ENCODE measurements around the gene MTMR3.
"Not testable (repeated sequence)": the region's sequence is repeated elsewhere in the genome, so short reads cannot be mapped to it uniquely, and the experiment has no call there.

DNA sequence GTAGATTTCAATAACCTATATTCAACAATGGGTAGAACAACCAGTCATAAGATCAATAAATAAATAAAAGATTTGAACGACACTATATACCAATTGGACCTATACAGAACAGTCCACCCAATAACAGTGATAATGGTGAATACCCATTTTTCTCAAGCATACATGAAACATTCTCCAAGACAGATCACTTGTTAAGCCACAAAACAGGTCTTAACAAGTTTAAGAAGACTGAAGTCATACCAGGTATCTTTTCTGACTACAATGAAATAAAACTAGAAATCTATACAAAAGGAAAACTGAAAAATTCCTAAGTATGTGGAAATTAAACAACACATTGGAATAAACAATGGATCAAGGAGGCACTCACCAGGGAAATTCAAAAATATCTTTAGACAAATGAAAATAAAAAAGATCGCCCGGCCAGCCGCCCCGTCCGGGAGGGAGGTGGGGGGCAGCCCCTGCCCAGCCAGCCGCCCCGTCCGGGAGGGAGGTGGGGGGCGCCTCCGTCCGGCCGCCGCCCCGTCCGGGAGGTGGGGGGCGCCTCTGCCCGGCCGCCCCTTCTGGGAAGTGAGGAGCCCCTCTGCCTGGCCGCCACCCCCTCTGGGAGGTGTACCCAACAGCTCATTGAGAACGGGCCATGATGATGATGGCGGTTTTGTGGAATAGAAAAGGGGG is 176.5 kb downstream of the MTMR3 start:
- TF ChIP-seq CTCF (conservative IDR thresholded peaks at IDR 0.05; ENCODE audit: low read depth, low read length); EZH2phosphoT487 (IDR thresholded peaks at IDR 0.05; ENCODE audit: borderline replicate concordance, low read length): not testable (repeated sequence)

Measured in PC-3 (cell line).